Measurements from ENCODE around the gene TMX1.

The TMX1 gene

DNA sequence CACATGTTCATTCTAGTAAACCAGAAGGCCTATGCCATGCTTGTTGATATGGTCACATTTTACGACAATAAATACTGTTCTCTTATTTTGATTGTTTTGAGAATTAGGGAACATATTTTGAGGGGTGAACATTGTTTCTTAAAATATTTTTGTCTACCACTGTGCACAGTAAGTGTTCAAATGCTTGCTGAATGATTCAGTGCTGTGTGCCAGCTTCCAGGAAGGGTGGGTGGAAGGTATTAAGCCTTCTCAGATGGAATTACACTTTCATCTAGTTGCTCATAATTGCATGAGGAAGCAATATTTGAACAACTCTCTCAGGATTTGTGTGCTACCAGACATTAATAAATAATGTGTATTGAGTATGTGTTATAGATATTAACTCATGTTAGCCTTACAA is 15.5 kb upstream of the TMX1 start:
- TF ChIP-seq, protein P1, sequence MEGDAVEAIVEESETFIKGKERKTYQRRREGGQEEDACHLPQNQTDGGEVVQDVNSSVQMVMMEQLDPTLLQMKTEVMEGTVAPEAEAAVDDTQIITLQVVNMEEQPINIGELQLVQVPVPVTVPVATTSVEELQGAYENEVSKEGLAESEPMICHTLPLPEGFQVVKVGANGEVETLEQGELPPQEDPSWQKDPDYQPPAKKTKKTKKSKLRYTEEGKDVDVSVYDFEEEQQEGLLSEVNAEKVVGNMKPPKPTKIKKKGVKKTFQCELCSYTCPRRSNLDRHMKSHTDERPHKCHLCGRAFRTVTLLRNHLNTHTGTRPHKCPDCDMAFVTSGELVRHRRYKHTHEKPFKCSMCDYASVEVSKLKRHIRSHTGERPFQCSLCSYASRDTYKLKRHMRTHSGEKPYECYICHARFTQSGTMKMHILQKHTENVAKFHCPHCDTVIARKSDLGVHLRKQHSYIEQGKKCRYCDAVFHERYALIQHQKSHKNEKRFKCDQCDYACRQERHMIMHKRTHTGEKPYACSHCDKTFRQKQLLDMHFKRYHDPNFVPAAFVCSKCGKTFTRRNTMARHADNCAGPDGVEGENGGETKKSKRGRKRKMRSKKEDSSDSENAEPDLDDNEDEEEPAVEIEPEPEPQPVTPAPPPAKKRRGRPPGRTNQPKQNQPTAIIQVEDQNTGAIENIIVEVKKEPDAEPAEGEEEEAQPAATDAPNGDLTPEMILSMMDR (IDR thresholded peaks at IDR 0.05; ENCODE audit: borderline replicate concordance, insufficient read depth, low read depth, low read length) = no peak
- H3K4me3 ChIP-seq (ENCODE audit: low read depth, low read length) = no peak overlapping the region

GRCh38 chr14:51225751-51226150 is 14.3 kb upstream of the TMX1 start:
- no peak overlapping the region for H3K4me3 ChIP-seq (ENCODE audit: low read depth, low read length)
- TF ChIP-seq, protein P1 (IDR thresholded peaks at IDR 0.05; ENCODE audit: borderline replicate concordance, insufficient read depth, low read depth, low read length) = no peak

DNA sequence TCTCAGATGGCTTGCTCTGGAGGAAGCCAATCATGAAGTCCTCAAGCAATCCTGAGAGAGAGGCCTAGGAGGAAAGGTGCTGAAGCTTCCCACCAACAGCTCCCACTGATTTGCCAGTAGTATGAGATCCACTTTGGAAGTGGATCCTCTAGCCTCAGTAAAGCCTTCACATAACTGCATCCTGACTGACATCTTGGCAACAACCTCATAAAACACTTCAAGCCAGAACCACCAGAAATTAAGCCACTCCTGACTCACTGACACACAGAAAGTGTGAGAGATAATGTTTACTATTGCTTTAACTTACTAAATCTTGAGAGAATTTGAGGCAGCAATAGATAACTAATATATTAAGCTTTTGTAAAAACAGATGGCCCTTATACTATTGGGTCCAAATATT is 11.7 kb upstream of the TMX1 start:
- TF ChIP-seq, protein P1 (IDR thresholded peaks at IDR 0.05; ENCODE audit: borderline replicate concordance, insufficient read depth, low read depth, low read length) = no peak
- no peak overlapping the region for H3K4me3 ChIP-seq (ENCODE audit: low read depth, low read length)

DNA sequence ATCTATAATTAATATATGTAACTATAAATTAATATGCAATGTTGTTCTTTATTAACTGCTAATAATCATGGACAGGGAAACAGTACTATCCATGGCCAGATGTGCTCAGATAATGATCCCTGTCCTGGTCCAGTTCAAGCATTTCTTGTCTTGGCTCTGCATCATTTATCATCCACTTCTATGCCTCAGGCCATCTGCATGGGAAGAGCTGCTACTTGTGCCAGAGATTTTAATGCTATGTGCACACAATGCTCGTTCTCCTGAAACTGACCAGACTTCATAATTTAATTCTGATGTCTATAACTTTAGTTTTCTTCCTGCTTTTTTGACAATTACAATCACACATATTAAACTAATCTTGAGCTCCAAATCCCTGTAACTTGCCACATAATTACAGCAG is 11.2 kb upstream of the TMX1 start:
- no peak overlapping the region for H3K4me3 ChIP-seq (ENCODE audit: low read depth, low read length)
- TF ChIP-seq, protein P1 (IDR thresholded peaks at IDR 0.05; ENCODE audit: borderline replicate concordance, insufficient read depth, low read depth, low read length) = no peak

DNA sequence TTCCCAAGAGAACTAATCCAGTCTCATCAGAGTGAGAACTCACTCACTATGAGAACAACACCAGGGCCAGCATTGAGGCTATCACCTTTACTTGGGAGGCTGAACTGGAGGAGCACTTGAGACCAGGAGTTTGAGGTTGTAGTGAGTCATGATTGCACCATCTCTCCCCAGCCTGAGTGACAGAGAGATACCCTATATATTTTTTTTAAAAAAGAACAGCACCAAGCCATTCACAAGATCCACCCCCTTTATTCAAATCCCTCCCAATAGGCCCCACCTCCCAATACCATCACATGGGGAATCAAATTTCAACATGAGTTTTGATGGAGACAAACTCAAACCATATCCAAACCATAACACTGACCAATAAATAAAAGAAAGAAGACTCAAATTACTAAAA is 3.7 kb upstream of the TMX1 start:
- TF ChIP-seq, protein P1 (IDR thresholded peaks at IDR 0.05; ENCODE audit: borderline replicate concordance, insufficient read depth, low read depth, low read length) = no peak
- H3K4me3 ChIP-seq (ENCODE audit: low read depth, low read length) = no peak overlapping the region

DNA sequence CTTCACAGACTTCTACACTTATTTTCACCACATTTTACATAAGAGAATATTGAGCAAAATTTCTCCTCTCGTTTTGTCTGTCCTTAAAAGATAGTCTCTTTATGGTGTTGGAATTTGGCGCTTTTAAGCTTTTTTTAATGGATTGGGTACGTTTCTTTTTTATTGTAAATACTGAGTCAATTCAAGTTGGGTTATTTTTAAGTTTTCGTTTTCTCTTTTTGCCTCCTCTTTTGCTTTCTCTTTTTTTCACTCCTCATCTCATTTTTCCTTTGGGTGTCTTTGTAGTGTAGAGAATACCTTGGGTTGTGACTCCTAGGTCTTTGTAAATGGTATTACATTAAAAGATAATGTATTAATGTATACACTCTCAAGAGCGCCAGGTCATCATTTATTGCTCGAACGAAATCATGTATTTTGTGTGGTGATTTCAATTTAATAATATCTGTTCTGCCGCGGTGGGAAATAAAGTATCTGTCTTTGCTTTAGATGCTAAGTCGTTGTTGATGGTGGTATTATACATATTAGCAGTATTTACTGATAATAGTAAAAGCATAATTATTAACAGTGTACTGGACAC is 845 bp downstream of the TMX1 start:
- H3K4me3 ChIP-seq (ENCODE audit: low read depth, low read length) = peak overlapping the region; percentile 100

More for the DNA sequence above, 845 bp downstream of the TMX1 start:
- TF ChIP-seq, protein P1 (IDR thresholded peaks at IDR 0.05; ENCODE audit: borderline replicate concordance, insufficient read depth, low read depth, low read length) = no peak
